Effector memory CD4-positive, alpha-beta T cell (primary cell): Measurements from ENCODE around the gene RAB37.
A peak's percentile ranks its signal among the peaks of the same experiment; 100 is the strongest.

Experiments
- DNase-seq, 3 donors: peaks; one replicate each; pipeline ENCODE4 v3.0.0-alpha.2; 2020
- H3K27ac ChIP-seq: 2 replicates; pipeline ENCODE4 v1.7.0; 2013; ENCODE audit warnings: mild to moderate bottlenecking, low read length, moderate library complexity; ENCODE audit not compliant: insufficient read depth, poor library complexity, severe bottlenecking
- H3K27me3 ChIP-seq: replicated peaks from 2 replicates; pipeline ENCODE4 v1.7.0; 2013; ENCODE audit warnings: mild to moderate bottlenecking, low read length; ENCODE audit not compliant: insufficient read depth, control insufficient read depth, poor library complexity, severe bottlenecking
- H3K36me3 ChIP-seq: 2 replicates; pipeline ENCODE4 v1.7.0; 2013; ENCODE audit warnings: mild to moderate bottlenecking, low read length, moderate library complexity; ENCODE audit not compliant: control insufficient read depth, insufficient read depth
- H3K4me1 ChIP-seq: 2 replicates; pipeline ENCODE4 v1.7.0; 2013; ENCODE audit warnings: low read length, mild to moderate bottlenecking; ENCODE audit not compliant: control insufficient read depth, insufficient read depth, poor library complexity, severe bottlenecking
- H3K4me3 ChIP-seq: 2 replicates; pipeline ENCODE4 v1.7.0; 2013; ENCODE audit warnings: low read length, low read depth, mild to moderate bottlenecking; ENCODE audit not compliant: insufficient read depth, poor library complexity, severe bottlenecking
- H3K9me3 ChIP-seq: 2 replicates; pipeline ENCODE4 v1.7.0; 2013; ENCODE audit warnings: mild to moderate bottlenecking, low read length, moderate library complexity; ENCODE audit not compliant: control insufficient read depth

RAB37 gene

DNA sequence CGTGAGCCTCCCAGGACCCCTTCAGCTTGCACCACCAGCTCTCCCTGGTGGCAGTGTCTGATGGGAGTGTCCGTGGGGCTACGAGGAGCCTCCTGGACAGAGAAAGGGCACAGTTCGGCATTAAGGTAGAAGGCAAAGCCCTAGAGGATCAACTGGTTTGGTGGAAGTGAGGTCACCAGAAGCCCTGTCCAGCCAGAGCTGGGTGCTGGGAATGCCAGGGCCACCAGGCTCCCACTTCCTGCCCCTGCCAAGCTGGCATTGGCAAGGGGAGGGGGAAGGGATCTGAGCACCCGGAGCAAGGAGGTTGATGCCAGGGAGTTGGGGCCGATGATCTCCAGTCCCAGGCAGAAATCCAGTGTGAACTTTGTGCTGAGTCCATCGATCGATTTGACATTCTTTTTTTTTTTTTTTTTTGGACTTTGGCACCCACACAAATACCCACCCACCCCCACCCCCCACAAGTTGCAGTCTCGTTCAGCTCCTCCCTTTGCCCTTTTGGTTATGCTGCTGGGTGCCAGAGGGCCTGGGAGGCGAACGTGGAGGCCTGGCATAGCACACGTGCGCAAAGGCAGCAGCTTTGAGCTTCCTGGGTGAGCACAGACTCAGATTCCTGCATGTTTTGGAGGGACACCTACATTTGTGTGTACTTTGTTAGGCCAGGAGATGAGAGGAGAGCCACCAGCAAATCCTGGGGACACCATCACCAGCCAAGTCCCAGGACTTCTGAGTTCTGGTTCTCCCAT lies 13.4 kb downstream of the RAB37 start:
- Histone ChIP-seq H3K36me3 (peaks cover 8% of the 10 kb centered on the region), H3K9me3 (no peaks in the 10 kb centered on the region), H3K27ac (peak overlapping the region; percentile 82), H3K4me3 (peak overlapping the region; percentile 99), H3K4me1 (peaks cover 64% of the 10 kb centered on the region), H3K27me3 (no peaks in the 10 kb centered on the region)
- no peak for DNase-seq

DNA sequence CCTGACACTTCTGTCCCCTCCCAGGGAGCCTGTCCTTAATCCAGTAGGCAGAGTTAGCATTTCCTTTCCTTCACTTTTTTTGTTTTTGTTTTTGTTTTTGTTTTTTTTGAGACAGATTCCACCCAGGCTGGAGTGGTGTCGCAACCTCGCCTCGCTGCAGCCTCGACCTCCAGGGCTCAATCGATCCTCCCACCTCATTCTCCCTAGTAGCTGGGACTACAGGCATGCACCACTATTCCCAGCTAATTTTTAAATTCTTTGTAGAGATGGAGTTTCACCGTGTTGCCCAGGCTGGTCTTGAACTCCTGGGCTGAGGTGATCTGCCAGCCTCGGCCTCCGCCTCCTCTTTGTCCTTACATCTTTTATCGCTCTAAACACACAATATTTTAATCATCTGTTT lies 15.4 kb downstream of the RAB37 start:
- peaks cover 67% of the 10 kb centered on the region for H3K4me1 ChIP-seq
- H3K4me3 ChIP-seq: no peak overlapping the region

DNA sequence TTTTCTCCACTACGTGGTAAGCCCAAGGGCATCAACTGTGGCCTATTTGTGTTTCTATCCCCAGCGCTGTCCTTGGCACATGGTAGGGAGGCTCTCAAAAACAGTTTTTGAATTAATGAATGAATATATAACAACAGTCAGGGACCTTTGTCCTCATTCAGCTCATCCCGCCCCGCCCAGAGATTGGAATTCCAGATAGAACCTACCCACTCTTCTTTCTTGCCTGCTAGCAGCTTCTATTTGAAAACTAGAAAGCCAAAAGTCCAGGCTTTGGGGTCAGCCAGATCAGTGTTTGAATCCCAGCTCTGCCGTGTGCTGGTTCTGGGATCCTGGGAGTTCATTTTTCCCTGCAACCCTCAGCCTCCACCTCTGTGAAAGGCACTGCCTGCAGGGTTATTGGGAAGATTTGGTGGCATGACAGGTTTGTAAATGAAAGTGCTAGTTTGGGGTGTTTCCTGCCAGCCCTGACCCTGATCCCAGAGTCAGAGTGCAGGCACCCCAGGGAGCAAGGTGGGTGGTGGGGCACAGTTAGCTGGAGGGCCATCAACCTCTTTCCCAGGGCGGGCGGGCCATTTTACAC lies 15.9 kb downstream of the RAB37 start:
- H3K27me3 ChIP-seq: no peaks in the 10 kb centered on the region
- no peak for DNase-seq
- H3K36me3 ChIP-seq: peaks cover 8% of the 10 kb centered on the region
- H3K27ac ChIP-seq: peak overlapping the region; percentile 65
- H3K4me1 ChIP-seq: peaks cover 67% of the 10 kb centered on the region
- H3K4me3 ChIP-seq: no peak overlapping the region
- no peaks in the 10 kb centered on the region for H3K9me3 ChIP-seq

More for the DNA sequence above, 15.4 kb downstream of the RAB37 start:
- no peaks in the 10 kb centered on the region for H3K9me3 ChIP-seq
- H3K27me3 ChIP-seq: no peaks in the 10 kb centered on the region
- H3K27ac ChIP-seq: peak overlapping the region; percentile 65
- no peak for DNase-seq
- H3K36me3 ChIP-seq: peaks cover 8% of the 10 kb centered on the region

DNA sequence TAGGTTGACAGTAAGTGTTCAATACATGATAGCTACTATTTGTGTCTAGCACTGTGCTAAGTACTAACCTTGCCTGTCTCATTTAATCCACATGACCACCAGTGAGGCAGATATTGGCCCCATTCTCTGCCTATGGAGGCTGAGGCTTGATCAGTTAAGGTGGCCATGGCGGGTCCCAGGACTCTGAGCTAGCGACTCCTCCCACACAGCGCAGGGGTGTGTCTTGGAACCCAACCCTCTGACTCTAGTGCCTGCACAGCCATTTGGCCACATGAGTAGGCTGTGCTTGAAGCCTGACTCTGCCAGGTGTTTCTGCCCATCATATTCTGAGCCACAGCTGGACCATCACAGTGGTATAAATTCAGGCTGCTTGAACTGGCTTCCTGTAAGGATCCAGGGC lies 17.8 kb downstream of the RAB37 start:
- Histone ChIP-seq H3K36me3 (peaks cover 8% of the 10 kb centered on the region), H3K27ac (peak overlapping the region; percentile 9), H3K9me3 (no peaks in the 10 kb centered on the region), H3K4me3 (no peak overlapping the region), H3K27me3 (no peaks in the 10 kb centered on the region), H3K4me1 (peaks cover 86% of the 10 kb centered on the region)
- no peak for DNase-seq

DNA sequence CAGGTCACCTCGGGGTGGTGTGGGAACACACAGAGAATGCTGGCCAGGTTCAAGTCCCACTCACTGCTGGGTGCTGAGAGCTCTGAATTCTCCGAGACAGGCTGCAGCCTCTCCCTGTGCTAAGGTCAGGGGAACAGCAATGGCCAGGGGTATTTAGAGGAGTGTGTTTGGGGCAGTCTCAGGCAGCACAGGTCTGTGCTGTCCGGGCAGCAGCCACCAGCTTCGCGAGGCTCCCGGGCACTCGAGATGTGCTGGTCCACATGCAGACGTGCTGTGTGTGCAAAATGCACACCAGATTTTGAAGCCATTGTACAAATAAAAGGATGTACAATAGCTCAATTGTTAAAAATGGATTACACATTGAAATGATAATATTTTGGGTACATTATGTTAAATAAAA lies 18.5 kb downstream of the RAB37 start:
- no peak for DNase-seq
- Histone ChIP-seq H3K4me3 (no peak overlapping the region), H3K36me3 (peaks cover 10% of the 10 kb centered on the region), H3K4me1 (peaks cover 93% of the 10 kb centered on the region), H3K27me3 (no peaks in the 10 kb centered on the region), H3K9me3 (no peaks in the 10 kb centered on the region), H3K27ac (peak overlapping the region; percentile 9)

DNA sequence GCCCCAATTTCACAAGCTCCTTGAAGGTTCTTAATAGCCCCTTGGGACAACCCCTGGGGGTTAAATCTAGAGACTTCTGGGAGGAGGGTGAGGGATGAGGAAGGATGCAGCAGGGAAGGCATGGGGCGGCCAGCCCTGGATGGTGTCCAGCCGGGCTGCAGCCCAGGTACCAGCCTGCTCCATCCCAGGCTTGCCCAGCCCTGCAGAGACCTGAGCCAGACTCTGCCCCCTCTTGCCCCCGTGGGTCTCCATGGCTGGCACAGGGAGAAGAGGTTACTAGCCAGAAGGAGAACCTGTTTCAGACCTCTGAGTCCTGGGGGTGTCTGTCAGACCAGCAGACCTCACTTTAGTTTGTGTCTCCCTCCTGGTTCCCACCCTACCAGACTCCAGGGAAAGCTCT lies 19.8 kb downstream of the RAB37 start:
- peak overlapping the region; percentile 58 for H3K27ac ChIP-seq
- H3K9me3 ChIP-seq: no peaks in the 10 kb centered on the region
- no peak overlapping the region for H3K4me3 ChIP-seq
- no peak for DNase-seq
- peaks cover 12% of the 10 kb centered on the region for H3K36me3 ChIP-seq
- H3K27me3 ChIP-seq: no peaks in the 10 kb centered on the region
- H3K4me1 ChIP-seq: peaks cover 87% of the 10 kb centered on the region

DNA sequence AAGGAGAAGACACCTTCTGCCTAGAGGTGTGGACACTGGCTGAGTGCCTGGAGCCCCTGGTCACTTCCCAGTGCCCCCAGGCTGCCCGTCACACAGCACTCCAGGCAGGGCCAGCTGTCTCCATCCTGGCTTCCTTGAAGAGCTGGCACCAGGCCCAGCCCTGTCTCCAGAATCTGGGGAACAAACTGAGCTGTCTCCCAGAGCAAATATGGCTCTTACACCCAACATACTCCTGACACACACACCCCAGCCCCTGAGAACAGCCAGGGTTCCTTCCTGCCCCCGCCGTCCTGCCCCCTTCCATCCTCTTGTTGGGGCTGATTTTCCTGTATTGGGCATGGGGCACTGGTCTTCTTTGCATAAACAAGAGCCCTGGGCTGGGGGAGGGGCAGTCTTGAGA lies 20.4 kb downstream of the RAB37 start:
- Histone ChIP-seq H3K4me1 (peaks cover 82% of the 10 kb centered on the region), H3K27ac (peak overlapping the region; percentile 58), H3K4me3 (no peak overlapping the region)

DNA sequence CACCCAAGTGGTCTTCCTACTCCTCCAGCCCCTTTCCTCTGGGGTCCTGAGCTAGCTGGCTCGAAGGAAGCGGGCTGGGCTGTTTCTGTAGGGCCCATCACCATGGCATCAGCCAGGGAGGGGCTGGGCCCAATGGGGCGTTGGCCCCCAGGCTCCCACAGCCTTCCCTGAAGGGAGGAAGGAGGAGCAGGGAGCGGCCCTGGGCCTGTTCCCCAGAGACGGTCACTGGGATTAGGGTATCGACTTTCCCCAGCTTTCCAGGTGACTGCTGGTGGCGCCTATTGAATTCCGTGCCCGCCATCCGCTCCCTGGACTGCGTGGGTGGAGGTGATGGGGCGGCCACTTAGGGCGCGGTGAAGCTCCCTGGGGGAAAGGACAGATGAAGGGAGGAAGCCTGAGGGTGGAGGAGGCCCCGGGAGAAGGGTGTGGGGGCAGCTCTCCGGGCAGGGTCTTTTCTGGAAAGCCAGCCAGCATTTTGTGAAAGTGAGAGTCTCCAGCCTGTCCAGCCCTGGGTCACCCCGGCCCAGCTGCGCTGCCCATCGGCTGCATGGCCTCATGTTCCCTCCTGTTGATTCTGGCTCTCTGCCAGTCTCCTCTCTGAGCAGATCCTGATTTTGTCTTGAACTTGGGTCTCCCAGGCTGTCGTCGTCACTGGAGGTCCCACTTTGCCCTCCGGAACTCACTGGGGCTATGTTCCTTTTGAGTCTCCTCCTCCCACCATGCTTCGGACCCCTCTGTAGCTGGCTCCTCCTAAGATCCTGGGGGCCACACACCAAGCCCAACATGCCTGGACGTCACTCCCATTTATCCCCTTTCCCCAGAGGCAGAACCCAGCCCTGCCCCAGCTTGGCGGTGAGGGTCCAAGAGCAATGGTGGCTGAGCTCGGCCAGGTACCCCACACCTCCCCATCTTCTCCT lies 21.1 kb downstream of the RAB37 start:
- no peak for DNase-seq
- Histone ChIP-seq H3K36me3 (peaks cover 10% of the 10 kb centered on the region), H3K27me3 (no peaks in the 10 kb centered on the region), H3K9me3 (no peaks in the 10 kb centered on the region), H3K27ac (peak overlapping the region; percentile 58), H3K4me3 (peak overlapping the region; percentile 24), H3K4me1 (peaks cover 75% of the 10 kb centered on the region)

More for the DNA sequence above, 20.4 kb downstream of the RAB37 start:
- no peak for DNase-seq
- H3K27me3 ChIP-seq: no peaks in the 10 kb centered on the region
- no peaks in the 10 kb centered on the region for H3K9me3 ChIP-seq
- peaks cover 9% of the 10 kb centered on the region for H3K36me3 ChIP-seq

DNA sequence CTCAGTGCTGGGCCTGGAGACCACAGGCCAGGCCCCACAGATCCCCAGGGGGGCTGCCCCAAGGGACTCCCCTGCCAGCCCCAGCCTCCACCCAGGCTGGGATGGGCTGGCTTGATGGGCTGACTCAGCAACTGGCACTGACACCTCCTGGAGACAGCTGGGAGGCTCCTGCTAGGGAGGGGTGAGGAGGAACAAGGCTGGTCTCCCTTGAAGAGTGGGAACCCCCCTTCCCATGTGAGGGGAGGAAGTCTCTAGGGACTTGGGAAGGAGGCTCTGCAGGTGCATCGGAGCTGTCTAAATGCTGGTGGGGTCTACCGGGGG lies 21.8 kb downstream of the RAB37 start:
- Histone ChIP-seq H3K27me3 (no peaks in the 10 kb centered on the region), H3K27ac (peak overlapping the region; percentile 58), H3K9me3 (no peaks in the 10 kb centered on the region), H3K4me3 (peak overlapping the region; percentile 22), H3K4me1 (peaks cover 69% of the 10 kb centered on the region), H3K36me3 (peaks cover 16% of the 10 kb centered on the region)
- DNase-seq: no peak
